OCI-LY7 (cell line): ENCODE data around the gene NEMF.

Experiments used
- EZH2phosphoT487 ChIP-seq: fragments of 200-600 bp; sonication (generic); IDR thresholded peaks from 2 replicates; pipeline ENCODE4 v1.6.1; 2018; ENCODE audit warnings: low read depth, borderline replicate concordance, mild to moderate bottlenecking, mixed run types, antibody characterized with exemption, low read length, moderate library complexity, mixed read lengths
- TF ChIP-seq, protein P1 (sequence below): fragments of 200-600 bp; sonication (generic); conservative IDR thresholded peaks from 2 replicates; pipeline ENCODE4 v1.5.1; 2014; ENCODE audit warnings: mild to moderate bottlenecking, antibody characterized with exemption, low read length, moderate library complexity, mixed read lengths

DNA sequence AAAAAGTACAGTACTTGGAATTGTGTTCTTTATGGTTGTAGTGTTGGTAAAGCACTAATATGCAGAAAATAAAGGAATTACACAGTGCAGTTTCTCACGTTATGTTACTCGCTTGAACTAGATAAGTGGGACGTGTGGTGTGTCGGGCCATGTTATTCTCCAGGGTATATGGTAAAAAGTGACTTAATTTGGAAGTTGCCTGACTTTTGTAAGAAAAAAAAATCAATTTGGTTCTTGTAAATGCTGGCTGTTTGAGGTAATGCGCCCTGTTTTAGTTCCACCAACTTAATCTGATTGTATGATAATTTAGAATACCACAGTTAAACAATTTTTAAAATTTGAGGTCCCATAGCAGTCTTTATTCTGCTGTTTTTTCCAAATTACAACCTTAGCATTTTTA lies 44.4 kb upstream of the NEMF start:
- TF ChIP-seq, protein P1, sequence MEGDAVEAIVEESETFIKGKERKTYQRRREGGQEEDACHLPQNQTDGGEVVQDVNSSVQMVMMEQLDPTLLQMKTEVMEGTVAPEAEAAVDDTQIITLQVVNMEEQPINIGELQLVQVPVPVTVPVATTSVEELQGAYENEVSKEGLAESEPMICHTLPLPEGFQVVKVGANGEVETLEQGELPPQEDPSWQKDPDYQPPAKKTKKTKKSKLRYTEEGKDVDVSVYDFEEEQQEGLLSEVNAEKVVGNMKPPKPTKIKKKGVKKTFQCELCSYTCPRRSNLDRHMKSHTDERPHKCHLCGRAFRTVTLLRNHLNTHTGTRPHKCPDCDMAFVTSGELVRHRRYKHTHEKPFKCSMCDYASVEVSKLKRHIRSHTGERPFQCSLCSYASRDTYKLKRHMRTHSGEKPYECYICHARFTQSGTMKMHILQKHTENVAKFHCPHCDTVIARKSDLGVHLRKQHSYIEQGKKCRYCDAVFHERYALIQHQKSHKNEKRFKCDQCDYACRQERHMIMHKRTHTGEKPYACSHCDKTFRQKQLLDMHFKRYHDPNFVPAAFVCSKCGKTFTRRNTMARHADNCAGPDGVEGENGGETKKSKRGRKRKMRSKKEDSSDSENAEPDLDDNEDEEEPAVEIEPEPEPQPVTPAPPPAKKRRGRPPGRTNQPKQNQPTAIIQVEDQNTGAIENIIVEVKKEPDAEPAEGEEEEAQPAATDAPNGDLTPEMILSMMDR = no peak
- no peak for TF ChIP-seq EZH2phosphoT487
